Common myeloid progenitor, CD34-positive (primary cell): ENCODE results near the gene GPR84. TPM values are rescaled to one million over a fixed set of nuclear protein-coding genes. Genes with fewer than 3 reads are reported as not detected.

Experiments
- CTCF ChIA-PET: fragments of 350-600 bp; sonication (Branson Sonifier 250); formaldehyde crosslinking; loops from one replicate; lab custom pipeline; 2021; ENCODE audit warnings: antibody characterized with exemption; lab: Charles Lee
- POLR2A ChIA-PET: fragments of 350-600 bp; sonication (Branson Sonifier 250); formaldehyde crosslinking; loops from one replicate; lab custom pipeline; 2021; ENCODE audit warnings: antibody characterized with exemption; lab: Charles Lee
- DNase-seq, 3 donors: peaks; one replicate each; pipeline versions ENCODE4 v3.0.0 to v3.0.0-alpha.2; 2013
- H3K27ac ChIP-seq, 2 experiments: 1 replicate in 1 of 2; 2 replicates in 1 of 2; pipeline ENCODE4 v1.7.0; 2013; ENCODE audit warnings: inconsistent platforms in 2 of 2, low read length in 2 of 2, mild to moderate bottlenecking in 2 of 2, low read depth in 1 of 2, moderate library complexity in 1 of 2; ENCODE audit not compliant: severe bottlenecking in 2 of 2, insufficient read depth in 1 of 2, poor library complexity in 1 of 2
- H3K27me3 ChIP-seq, 5 experiments: replicated peaks in 2 of 5; 1 replicate in 3 of 5; 2 replicates in 2 of 5; pipeline versions ENCODE4 v1.6.1 to v1.7.0; 2013; ENCODE audit warnings: low read length in 4 of 5, mild to moderate bottlenecking in 2 of 5, moderate library complexity in 2 of 5, inconsistent platforms in 1 of 5; ENCODE audit not compliant: insufficient read depth in 5 of 5, control insufficient read depth in 4 of 5
- H3K36me3 ChIP-seq, 4 experiments: 1 replicate in 2 of 4; 2 replicates in 2 of 4; pipeline versions ENCODE4 v1.6.1 to v1.7.0; 2013; ENCODE audit warnings: low read length in 3 of 4, control low read depth in 1 of 4, mild to moderate bottlenecking in 1 of 4; ENCODE audit not compliant: control insufficient read depth in 4 of 4, insufficient read depth in 4 of 4
- H3K4me1 ChIP-seq, 4 experiments: 1 replicate in 3 of 4; 2 replicates in 1 of 4; pipeline versions ENCODE4 v1.6.1 to v1.7.1; 2013; ENCODE audit warnings: low read length in 3 of 4, mild to moderate bottlenecking in 3 of 4, control low read depth in 1 of 4, inconsistent platforms in 1 of 4, moderate library complexity in 1 of 4; ENCODE audit not compliant: control insufficient read depth in 4 of 4, insufficient read depth in 4 of 4; ENCODE audit errors: control extremely low read depth in 1 of 4
- H3K4me3 ChIP-seq, 7 experiments: 1 replicate in 4 of 7; 2 replicates in 3 of 7; pipeline versions ENCODE4 v1.5.1 to v1.7.0; 2013; ENCODE audit warnings: mild to moderate bottlenecking in 7 of 7, low read length in 6 of 7, moderate library complexity in 6 of 7, inconsistent platforms in 2 of 7, low read depth in 2 of 7, control low read depth in 1 of 7; ENCODE audit not compliant: insufficient read depth in 4 of 7, control insufficient read depth in 1 of 7; ENCODE audit errors: extremely low read depth in 1 of 7
- H3K9me3 ChIP-seq, 5 experiments: 1 replicate in 4 of 5; 2 replicates in 1 of 5; pipeline versions ENCODE4 v1.6.1 to v1.7.1; 2013; ENCODE audit warnings: low read length in 4 of 5, mild to moderate bottlenecking in 2 of 5, inconsistent platforms in 1 of 5, low read depth in 1 of 5, moderate library complexity in 1 of 5; ENCODE audit not compliant: control insufficient read depth in 4 of 5, insufficient read depth in 2 of 5; ENCODE audit errors: control extremely low read depth in 1 of 5
- WGBS: methylation state at CpG from one replicate; pipeline ENCODE4 v1.1.5; 2013; ENCODE audit not compliant: insufficient coverage; 5-methylcytosine and 5-hydroxymethylcytosine counted together
- polyA plus RNA-seq: library from polyadenylated mRNA; unstranded; fragments of 120-200 nt; gene quantifications from one replicate; pipeline ENCODE4 v1.2.1, GENCODE V29; 2013

The GPR84 gene
- 0.21 TPM for polyA plus RNA-seq

- peaks cover 20 to 64% (median 54%) of the 10 kb centered on the region in 4 experiments for H3K4me1 ChIP-seq
- ChIA-PET POLR2A (no interaction called here), CTCF (no interaction called here)
- no peaks in the 10 kb centered on the region for H3K36me3 ChIP-seq
- peak within 1 kb of the TSS in 5 of 7 experiments; percentile 16 to 61 (median 40) for H3K4me3 ChIP-seq
- H3K27ac ChIP-seq, result no peak within 1 kb of the TSS
- 0% methylated on average over 4 of the region's 4 CpGs for WGBS
- H3K9me3 ChIP-seq, result no peaks in the 10 kb centered on the region
- H3K27me3 ChIP-seq, result no peaks in the 10 kb centered on the region
- peak; percentile 54 to 75 (median 65) for DNase-seq
Observed at GRCh38 chr12:54364413-54364812, at the start of gene GPR84. TSS of gene GPR84 (minus strand) at chr12:54364486. CDS start at chr12:54363851, 635 bp downstream.

- H3K4me1 ChIP-seq, result peaks cover 24 to 89% (median 71%) of the 10 kb centered on the region in 4 experiments
- WGBS, result 4% methylated on average over 5 of the region's 9 CpGs
- peak overlapping the region; percentile 93 to 97 for H3K27ac ChIP-seq
- POLR2A ChIA-PET, result interaction anchor here (0.6 to 3.2 kb wide), 6 partner anchors 10 to 26 kb away, joined by 3 to 17 read pairs (median 4); no protein-coding TSS in a partner anchor
- no peaks in the 10 kb centered on the region for H3K9me3 ChIP-seq
- CTCF ChIA-PET, result interaction anchor here (0.8 to 14.7 kb wide), 7 partner anchors 13 to 85 kb away, joined by 3 to 351 read pairs (median 3); no protein-coding TSS in a partner anchor
- no peaks in the 10 kb centered on the region for H3K27me3 ChIP-seq
- H3K4me3 ChIP-seq, result peak overlapping the region in 6 of 7 experiments; percentile 49 to 77 (median 56)
- peaks cover 7 to 29% (median 19%) of the 10 kb centered on the region in 4 experiments for H3K36me3 ChIP-seq
- peak; percentile 86 to 92 (median 90) for DNase-seq
Observed at GRCh38 chr12:54413284-54414190, 49.3 kb upstream of the GPR84 start.

GRCh38 chr12:54412786-54413185, 48.5 kb upstream of the GPR84 start:
- ChIA-PET POLR2A (interaction anchor here (0.5 to 3.2 kb wide), 7 partner anchors 9 to 1379 kb away, joined by 3 to 17 read pairs (median 3); no protein-coding TSS in a partner anchor), CTCF (interaction anchor here (1.0 to 14.7 kb wide), 4 partner anchors 12 to 46 kb away, joined by 3 to 351 read pairs (median 163); no protein-coding TSS in a partner anchor)
- peaks cover 7 to 36% (median 24%) of the 10 kb centered on the region in 4 experiments for H3K36me3 ChIP-seq
- peak overlapping the region in 6 of 7 experiments; percentile 16 to 77 (median 56) for H3K4me3 ChIP-seq
- H3K27ac ChIP-seq, result peak overlapping the region; percentile 93 to 97
- H3K27me3 ChIP-seq, result no peaks in the 10 kb centered on the region
- H3K9me3 ChIP-seq, result no peaks in the 10 kb centered on the region
- DNase-seq, result no peak
- 65% methylated on average over 2 of the region's 3 CpGs for WGBS
- H3K4me1 ChIP-seq, result peaks cover 24 to 95% (median 74%) of the 10 kb centered on the region in 4 experiments

GRCh38 chr12:54412348-54412747, 48.1 kb upstream of the GPR84 start:
- Histone ChIP-seq H3K9me3 (no peaks in the 10 kb centered on the region), H3K27me3 (no peaks in the 10 kb centered on the region), H3K4me3 (peak overlapping the region in 6 of 7 experiments; percentile 16 to 77 (median 56)), H3K27ac (peak overlapping the region; percentile 93 to 97), H3K4me1 (peaks cover 24 to 96% (median 75%) of the 10 kb centered on the region in 4 experiments), H3K36me3 (peaks cover 7 to 40% (median 28%) of the 10 kb centered on the region in 4 experiments)
- ChIA-PET CTCF (interaction anchor here (1.9 to 14.7 kb wide), 3 partner anchors 12 to 20 kb away, joined by 7 to 351 read pairs (median 319); no protein-coding TSS in a partner anchor), POLR2A (interaction anchor here (0.5 to 3.2 kb wide), 4 partner anchors 13 to 1380 kb away, joined by 3 to 17 read pairs (median 8); no protein-coding TSS in a partner anchor)
- no CpG with 5 or more reads among the region's 4 CpGs for WGBS
- no peak for DNase-seq

- H3K4me3 ChIP-seq, result peak overlapping the region in 5 of 7 experiments; percentile 27 to 77 (median 58)
- no peaks in the 10 kb centered on the region for H3K9me3 ChIP-seq
- DNase-seq, result peak in 2 of 3 donors; percentile 52 to 59
- no peaks in the 10 kb centered on the region for H3K27me3 ChIP-seq
- ChIA-PET CTCF (interaction anchor here (1.9 to 14.7 kb wide), 3 partner anchors 11 to 21 kb away, joined by 7 to 351 read pairs (median 319); no protein-coding TSS in a partner anchor), POLR2A (interaction anchor here (0.7 to 3.2 kb wide), 3 partner anchors 9 to 22 kb away, joined by 3 to 17 read pairs (median 3); no protein-coding TSS in a partner anchor)
- WGBS, result 24% methylated on average over 6 of the region's 10 CpGs
- H3K36me3 ChIP-seq, result peaks cover 15 to 48% (median 35%) of the 10 kb centered on the region in 4 experiments
- peak overlapping the region; percentile 93 to 97 for H3K27ac ChIP-seq
- H3K4me1 ChIP-seq, result peaks cover 20 to 90% (median 68%) of the 10 kb centered on the region in 4 experiments
Observed at GRCh38 chr12:54411391-54412241, 47.3 kb upstream of the GPR84 start.

- H3K36me3 ChIP-seq, result peaks cover 24 to 71% (median 57%) of the 10 kb centered on the region in 4 experiments
- DNase-seq, result no peak
- CTCF ChIA-PET, result interaction anchor here (0.9 to 14.7 kb wide), 6 partner anchors 8 to 30 kb away, joined by 3 to 351 read pairs (median 6); no protein-coding TSS in a partner anchor
- H3K27ac ChIP-seq, result peak overlapping the region; percentile 27 to 60
- peaks cover 9 to 69% (median 45%) of the 10 kb centered on the region in 4 experiments for H3K4me1 ChIP-seq
- H3K27me3 ChIP-seq, result no peaks in the 10 kb centered on the region
- WGBS, result 94% methylated on average over 3 of the region's 8 CpGs
- H3K9me3 ChIP-seq, result no peaks in the 10 kb centered on the region
- POLR2A ChIA-PET, result interaction anchor here (0.7 kb wide), 1 partner anchor 10 kb away, joined by 3 read pairs; no protein-coding TSS in a partner anchor
- no peak overlapping the region for H3K4me3 ChIP-seq
Observed at GRCh38 chr12:54409267-54409666, 45.0 kb upstream of the GPR84 start.
